HG03565 (cell line): ENCODE measurements around the gene FMNL2.
"Not testable (repeated sequence)": the region's sequence is repeated elsewhere in the genome, so short reads cannot be mapped to it uniquely, and the experiment has no call there.

Source experiments
- ATAC-seq: cut with Tn5 transposase; IDR thresholded peaks from one replicate; pipeline ENCODE4 v1.9.1; 2021; ENCODE audit warnings: mild to moderate bottlenecking, moderate library complexity; ENCODE audit not compliant: unreplicated experiment

Gene FMNL2

GRCh38 chr2:152513681-152514080 is 178.7 kb downstream of the FMNL2 start:
- no peak for ATAC-seq

- no peak for ATAC-seq
Observed at GRCh38 chr2:152518034-152518433, 183.1 kb downstream of the FMNL2 start.

GRCh38 chr2:152518641-152519580 is 183.9 kb downstream of the FMNL2 start:
- ATAC-seq = no peak

- ATAC-seq = no peak
Observed at GRCh38 chr2:152519581-152519952, 184.6 kb downstream of the FMNL2 start.

GRCh38 chr2:152520759-152521158 is 185.8 kb downstream of the FMNL2 start:
- ATAC-seq = no peak

GRCh38 chr2:152522446-152522845 is 187.5 kb downstream of the FMNL2 start:
- not testable (repeated sequence) for ATAC-seq

- ATAC-seq = no peak
Observed at GRCh38 chr2:152523091-152523490, 188.1 kb downstream of the FMNL2 start.

GRCh38 chr2:152525277-152525838 is 190.4 kb downstream of the FMNL2 start:
- no peak for ATAC-seq

- ATAC-seq = no peak
Observed at GRCh38 chr2:152529420-152530115, 194.6 kb downstream of the FMNL2 start.

- ATAC-seq = no peak
Observed at GRCh38 chr2:152532241-152532640, 197.3 kb downstream of the FMNL2 start.

GRCh38 chr2:152534460-152535135 is 199.6 kb downstream of the FMNL2 start:
- no peak for ATAC-seq

GRCh38 chr2:152537081-152537651 is 202.2 kb downstream of the FMNL2 start:
- ATAC-seq = no peak

- ATAC-seq = no peak
Observed at GRCh38 chr2:152539424-152539823, 204.4 kb downstream of the FMNL2 start.

GRCh38 chr2:152541712-152542111 is 206.7 kb downstream of the FMNL2 start:
- no peak for ATAC-seq

- no peak for ATAC-seq
Observed at GRCh38 chr2:152542337-152542994, 207.5 kb downstream of the FMNL2 start.

GRCh38 chr2:152542995-152543481 is 208.1 kb downstream of the FMNL2 start:
- no peak for ATAC-seq

GRCh38 chr2:152543717-152544116 is 208.7 kb downstream of the FMNL2 start:
- no peak for ATAC-seq

- ATAC-seq = no peak
Observed at GRCh38 chr2:152544638-152545037, 209.7 kb downstream of the FMNL2 start.

GRCh38 chr2:152546230-152546837 is 211.4 kb downstream of the FMNL2 start:
- no peak for ATAC-seq
